Renal cortical epithelial cell (primary cell): Measurements from ENCODE around the gene CBLIF. TPM values are rescaled to one million over a fixed set of nuclear protein-coding genes. Genes with fewer than 3 reads are reported as not detected.
A peak's percentile ranks its signal among the peaks of the same experiment; 100 is the strongest.
"Not testable (repeated sequence)": the region's sequence is repeated elsewhere in the genome, so short reads cannot be mapped to it uniquely, and the experiment has no call there.

Source experiments
- DNase-seq: peaks from one replicate; pipeline ENCODE4 v3.0.0-alpha.2; 2011; ENCODE audit warnings: low read depth
- total RNA-seq: library from RNA; depleted of rRNA; stranded (reverse); fragments of >200 nt; gene quantifications from 2 replicates; pipeline ENCODE4 v1.2.3, GENCODE V29; 2014

Gene CBLIF
- total RNA-seq, 1 donor from 2014 or later, result not detected

DNA sequence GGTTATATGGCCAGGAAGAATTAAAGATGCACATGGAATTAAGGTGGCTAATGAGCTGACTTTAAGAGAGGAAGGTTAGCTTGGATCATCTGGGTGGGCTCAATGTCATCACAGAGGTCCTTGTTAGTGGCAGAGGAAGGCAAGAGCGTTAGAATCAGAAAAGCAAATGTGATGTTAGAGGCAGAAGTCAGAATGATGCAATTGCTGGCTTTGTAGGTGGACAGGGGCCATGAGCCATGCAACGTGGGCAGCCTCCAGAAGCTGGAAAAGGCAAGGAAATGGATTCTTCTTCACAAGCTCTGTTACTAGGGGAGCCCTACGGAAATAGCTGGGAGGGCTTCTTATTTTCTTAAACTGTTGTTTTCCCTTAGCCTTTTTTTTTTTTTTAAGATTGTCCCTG, 2.3 kb upstream of the CBLIF start:
- DNase-seq, result no peak

DNA sequence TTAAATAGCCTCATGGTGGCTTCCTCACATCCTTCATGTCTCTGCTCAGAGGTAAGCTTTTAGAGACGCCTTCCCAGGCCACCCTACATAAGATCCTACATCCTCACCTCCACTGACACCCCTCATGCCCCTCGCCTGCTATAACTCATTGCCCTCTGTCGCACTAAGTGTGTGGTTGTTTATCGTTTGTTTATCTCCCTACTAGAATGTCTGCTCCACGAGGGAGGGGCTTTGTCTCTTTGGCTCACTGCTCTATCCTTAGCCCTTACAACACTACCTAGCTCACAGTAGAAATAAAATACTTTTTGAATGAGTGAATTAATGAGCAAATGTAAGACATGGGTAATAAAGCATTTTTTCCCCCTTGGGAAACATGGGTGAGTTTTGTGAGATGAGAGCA, 1.3 kb upstream of the CBLIF start:
- no peak for DNase-seq

DNA sequence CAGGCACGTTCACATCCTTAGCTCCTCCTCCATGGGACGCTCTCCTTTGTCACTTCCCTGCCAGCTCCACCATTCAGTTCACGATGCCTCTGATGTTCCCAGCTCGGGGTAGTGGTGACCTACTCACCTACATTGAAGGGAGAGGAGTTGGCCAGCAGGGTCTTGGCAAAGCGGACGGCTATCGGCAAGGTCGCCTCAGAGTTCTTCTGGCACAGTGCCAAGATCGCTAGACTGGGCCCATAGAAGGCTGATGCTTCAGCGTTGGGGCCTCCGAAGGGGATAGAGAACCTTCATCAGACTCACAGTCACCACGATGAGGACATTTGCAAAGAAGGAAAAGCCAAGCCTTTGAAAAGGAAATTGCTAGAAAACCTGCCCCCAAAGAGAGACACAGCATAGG, 3.0 kb downstream of the CBLIF start:
- no peak for DNase-seq

- DNase-seq, result no peak
Measured at GRCh38 chr11:59841514-59841913, 3.8 kb downstream of the CBLIF start.

- no peak for DNase-seq
Measured at GRCh38 chr11:59839615-59840014, 5.7 kb downstream of the CBLIF start.

- no peak for DNase-seq
Measured at GRCh38 chr11:59833602-59834001, 11.7 kb downstream of the CBLIF start.

GRCh38 chr11:59829358-59829757, 15.9 kb downstream of the CBLIF start:
- no peak for DNase-seq

- peak; percentile 73 for DNase-seq
Measured at GRCh38 chr11:59822989-59823566, 22.2 kb downstream of the CBLIF start.

- DNase-seq, result no peak
Measured at GRCh38 chr11:59818572-59818971, 26.7 kb downstream of the CBLIF start.

GRCh38 chr11:59816434-59816833, 28.9 kb downstream of the CBLIF start:
- DNase-seq, result not testable (repeated sequence)

GRCh38 chr11:59815754-59816153, 29.5 kb downstream of the CBLIF start:
- DNase-seq, result no peak

DNA sequence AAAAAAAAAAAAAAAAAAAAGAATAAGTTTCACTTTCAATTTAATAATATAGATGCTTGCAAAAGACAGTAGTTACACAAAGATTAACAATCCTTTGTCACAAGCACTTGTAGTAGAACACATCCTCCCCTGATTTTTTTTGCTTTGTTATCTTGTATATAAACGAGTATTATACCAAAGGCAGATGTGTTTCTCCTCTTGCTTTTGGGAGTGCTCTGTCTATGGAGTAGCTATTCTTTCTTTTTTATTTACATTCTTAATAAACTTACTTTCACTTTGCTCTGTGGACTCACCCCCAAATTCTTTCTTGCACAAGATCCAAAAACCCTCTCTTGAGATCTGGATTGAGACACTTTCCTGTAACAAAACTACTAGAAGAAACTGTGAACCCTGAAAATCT, 31.3 kb downstream of the CBLIF start:
- no peak for DNase-seq

DNA sequence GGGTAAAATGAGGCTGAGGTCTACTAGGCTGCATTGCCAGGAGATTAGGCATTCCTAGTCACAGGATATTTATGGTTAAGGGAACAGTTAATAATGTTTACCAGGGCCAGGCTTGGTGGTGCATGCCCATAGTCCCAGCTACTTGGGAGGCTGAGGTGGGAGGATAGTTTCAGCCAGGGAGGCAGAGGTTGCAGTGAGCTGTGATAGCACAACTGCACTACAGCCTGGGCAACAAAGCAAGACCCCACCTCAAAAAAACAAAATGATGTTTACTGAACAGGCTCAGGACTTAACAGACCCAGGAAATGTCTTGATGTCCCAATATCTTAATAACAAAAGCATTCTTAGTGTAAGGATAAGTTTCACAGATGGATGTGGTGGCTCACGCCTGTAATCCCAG, 31.9 kb downstream of the CBLIF start:
- no peak for DNase-seq

DNA sequence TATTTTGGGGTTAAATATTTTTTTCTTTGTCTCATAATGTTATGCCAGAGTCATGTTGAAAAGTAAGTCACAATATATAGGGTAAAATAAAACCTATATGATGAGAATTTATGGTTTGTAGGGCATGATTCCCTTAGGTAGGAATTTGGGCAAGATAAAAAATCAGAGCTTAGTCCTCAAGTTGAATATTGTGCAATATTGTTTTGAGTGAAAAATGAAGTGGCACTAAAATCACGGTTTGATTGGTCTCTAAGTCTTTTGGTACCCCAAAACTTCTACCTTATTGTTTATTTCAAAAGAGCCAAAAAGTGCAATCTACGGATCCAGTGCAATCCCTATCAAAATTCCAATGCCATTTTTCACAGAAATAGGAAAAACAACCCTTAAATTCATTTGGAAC, 33.1 kb downstream of the CBLIF start:
- DNase-seq, result no peak

GRCh38 chr11:59810911-59811259, 34.4 kb downstream of the CBLIF start:
- DNase-seq, result no peak

DNA sequence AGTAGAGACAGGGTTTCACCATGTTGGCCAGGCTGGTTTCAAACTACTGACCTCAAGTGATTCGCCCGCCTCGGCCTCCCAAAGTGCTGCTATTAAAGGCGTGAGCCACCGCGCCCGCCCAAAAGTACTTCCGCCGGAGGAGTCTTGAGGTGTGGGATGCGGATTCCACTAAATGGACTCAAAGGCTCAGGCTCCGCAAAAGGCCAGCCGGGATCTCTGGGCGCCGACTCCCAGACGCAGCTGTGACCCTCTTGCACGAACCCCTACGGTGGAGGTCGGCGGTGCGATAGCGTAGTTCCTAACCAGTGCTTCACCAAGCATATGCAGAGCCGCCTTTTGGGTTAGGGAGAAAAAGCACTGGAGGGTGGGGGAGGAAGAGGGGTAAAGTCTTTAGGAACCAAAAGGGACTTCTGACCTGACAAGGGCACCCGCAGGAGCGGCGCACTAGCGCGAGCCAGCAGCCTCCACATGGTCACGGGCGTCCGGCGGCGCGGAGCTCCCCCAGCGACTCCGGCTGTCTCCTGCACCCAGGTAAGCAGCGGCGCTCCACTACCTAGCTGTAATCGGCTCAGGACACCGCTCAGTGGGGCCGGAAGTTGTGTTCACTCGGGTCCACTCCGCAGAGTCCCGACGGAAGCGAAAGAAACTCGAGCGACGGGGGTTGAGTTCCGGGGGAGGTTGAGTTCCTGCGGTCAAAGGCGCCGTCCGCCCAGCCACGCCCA, 34.9 kb downstream of the CBLIF start, which contains the start of gene MRPL16:
Gene MRPL16, minus strand, starts transcription at position 590 of the 722 bp plus-strand sequence. Its CDS starts 120 bp downstream, at position 470.
- peak; percentile 73 for DNase-seq

GRCh38 chr11:59807047-59807610, 38.2 kb downstream of the CBLIF start:
- DNase-seq, result peak; percentile 41

- DNase-seq, result no peak
Measured at GRCh38 chr11:59804061-59804460, 41.2 kb downstream of the CBLIF start.

- DNase-seq, result peak; percentile 55
Measured at GRCh38 chr11:59802639-59803176, 42.6 kb downstream of the CBLIF start.

DNA sequence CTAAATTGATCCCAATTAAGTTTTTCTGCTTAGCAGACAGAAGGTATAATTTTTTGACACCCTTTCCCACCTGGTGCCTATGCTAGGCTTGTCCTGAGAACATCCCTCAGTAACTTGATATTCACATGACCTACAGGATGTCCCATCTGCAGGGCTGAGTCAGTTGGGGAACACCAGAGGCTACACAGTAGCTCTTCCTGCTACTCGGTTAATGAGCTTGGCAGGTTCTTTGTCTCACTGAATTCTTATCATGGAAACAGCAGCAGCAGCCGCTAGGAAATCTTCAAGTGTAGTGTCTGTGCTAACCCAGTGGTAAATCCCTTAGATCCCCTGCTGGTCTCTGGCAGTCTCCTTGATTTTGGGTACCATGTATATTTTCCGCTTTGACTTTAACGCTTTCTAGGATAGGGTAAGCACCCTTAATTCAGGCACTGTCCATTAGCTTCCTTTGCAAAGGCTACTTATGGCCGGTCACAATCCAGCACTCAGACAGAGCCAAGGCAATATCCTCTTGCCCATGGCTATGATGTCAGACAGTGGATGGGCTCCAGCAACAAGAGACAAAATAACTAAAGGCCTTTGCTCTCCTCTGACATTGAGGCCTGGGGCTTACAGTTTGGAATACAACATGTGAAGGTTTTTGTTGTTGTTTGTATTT, 43.2 kb downstream of the CBLIF start:
- peak; percentile 44 for DNase-seq

DNA sequence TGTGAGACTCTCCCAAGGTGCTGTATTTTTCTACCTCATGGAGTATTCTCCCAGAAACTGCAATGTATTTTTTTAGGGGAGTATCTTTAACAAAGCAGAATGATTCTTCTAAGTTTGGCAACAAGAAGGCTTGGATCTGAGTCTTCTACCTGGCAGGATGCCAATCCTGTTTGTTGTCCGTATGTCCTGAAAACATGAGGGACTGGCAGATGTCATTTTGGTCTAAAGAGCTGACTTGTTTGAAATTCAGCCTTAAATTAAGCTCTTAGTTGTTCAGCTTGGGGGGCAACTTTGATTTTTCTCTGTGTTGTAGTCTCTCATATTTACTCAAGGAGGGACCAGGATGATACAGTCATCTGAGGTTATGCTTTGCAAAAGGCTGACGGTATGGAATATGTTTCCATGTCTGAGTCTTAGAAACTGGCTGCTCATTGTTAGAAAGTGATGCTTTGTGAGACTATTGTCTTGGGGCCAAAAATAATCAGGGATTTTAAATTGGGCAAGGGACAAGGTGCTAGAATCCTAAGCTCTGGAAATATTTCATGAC, 44.1 kb downstream of the CBLIF start:
- no peak for DNase-seq

DNA sequence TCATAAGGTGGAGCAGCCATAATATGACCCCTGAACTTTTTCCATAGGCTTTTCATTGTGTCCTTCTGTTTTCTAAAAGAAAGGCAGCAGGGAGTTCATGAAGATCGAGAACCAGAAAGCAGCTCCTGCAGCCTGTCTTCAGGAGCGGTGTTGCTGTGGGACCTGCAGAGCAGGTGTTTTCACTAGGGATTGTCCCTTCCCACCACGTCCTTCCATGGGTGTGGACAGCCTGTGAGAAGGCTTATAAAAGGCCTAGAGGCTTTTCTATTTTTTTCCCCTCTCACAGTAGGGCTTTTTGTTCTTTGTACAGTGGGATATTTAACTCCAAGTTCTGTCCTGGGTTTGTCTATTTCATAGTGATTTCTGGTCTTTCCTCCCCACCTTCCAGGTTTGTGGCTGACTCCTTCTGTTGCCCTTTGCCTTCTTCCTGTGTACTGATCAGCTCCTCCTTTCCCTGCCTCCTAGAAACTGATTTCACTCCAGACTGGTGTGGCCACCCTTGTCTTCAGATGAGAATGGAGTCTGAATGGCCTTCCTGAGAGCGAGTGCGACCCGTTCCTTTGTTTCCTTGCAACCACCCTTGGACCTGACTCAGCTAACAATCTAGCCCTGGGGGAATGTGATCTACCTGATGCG, 44.8 kb downstream of the CBLIF start:
- DNase-seq, result no peak
